HCT116 (cell line): ENCODE results near the gene ARL8B. TPM values are rescaled to one million over a fixed set of nuclear protein-coding genes. Genes with fewer than 3 reads are reported as not detected.
A peak's percentile ranks its signal among the peaks of the same experiment; 100 is the strongest.

Experiments
- ATAC-seq: fragments of 200-7000 bp; cut with Tn5 transposase; 2 replicates; pipeline ENCODE4 v1.9.1; 2020; ENCODE audit warnings: mild to moderate bottlenecking, moderate library complexity
- Bru-seq: library from RNA; stranded (reverse); fragments of 400-500 nt; gene quantifications from one replicate; lab custom pipeline; 2021; lab: Mats Ljungman, UMichigan
- BruChase-seq, 2 experiments: library from RNA; stranded (reverse); fragments of 400-500 nt; gene quantifications; one replicate each; lab custom pipeline; 2021; lab: Mats Ljungman, UMichigan
- BruUV-seq: library from RNA; stranded (reverse); fragments of 400-500 nt; replicated peaks from 2 replicates; lab custom pipeline; 2021; lab: Mats Ljungman, UMichigan
- CTCF ChIA-PET: fragments of 300-600 bp; sonication (Branson Sonifier 250); formaldehyde crosslinking; loops from one replicate; lab custom pipeline; 2021; ENCODE audit warnings: antibody characterized with exemption; lab: Charles Lee
- POLR2A ChIA-PET: fragments of 300-600, 350-600 bp; sonication (Branson Sonifier 250); formaldehyde crosslinking; loops from one replicate; lab custom pipeline; 2021; ENCODE audit warnings: antibody characterized with exemption; lab: Charles Lee
- RAD21 ChIA-PET, 2 experiments: fragments of 300-600 bp; sonication (Branson Sonifier 250); formaldehyde crosslinking; loops; one replicate each; lab custom pipeline; 2023; ENCODE audit warnings: low total read pairs in 2 of 2; ENCODE audit not compliant: uncharacterized antibody in 2 of 2, unreplicated experiment in 2 of 2, low non-redundant PET in 1 of 2; lab: Charles Lee
- DNase-seq: peaks from one replicate; pipeline ENCODE4 v3.0.0-alpha.2; 2010; ENCODE audit warnings: low read depth, low spot score
- H2AFZ ChIP-seq: fragments of 200-600 bp; shearing (Covaris generic), sonication (generic); 2 replicates; pipeline ENCODE4 v1.6.1; 2017; ENCODE audit warnings: low read depth, mixed run types, mixed read lengths, antibody characterized with exemption, low read length; ENCODE audit not compliant: poor library complexity, severe bottlenecking
- H3K27ac ChIP-seq: 2 replicates; pipeline ENCODE4 v1.5.1; 2012; ENCODE audit warnings: low read depth, low read length
- H3K27me3 ChIP-seq: fragments of 200-600 bp; sonication (generic); 2 replicates; pipeline ENCODE4 v1.6.1; 2016; ENCODE audit warnings: mixed run types, low read length, mixed read lengths; ENCODE audit not compliant: insufficient read depth
- H3K36me3 ChIP-seq, 2 experiments: fragments of 200-500 bp in 1 of 2; fragments of 200-600 bp in 1 of 2; sonication (Bioruptor generic) in 1 of 2; sonication (generic) in 1 of 2; 2 replicates each; pipeline versions ENCODE4 v1.5.1 to v1.6.1; 2014 to 2016; ENCODE audit warnings: low read length in 2 of 2, inconsistent platforms in 1 of 2, mixed read lengths in 1 of 2, mixed run types in 1 of 2; ENCODE audit not compliant: insufficient read depth in 2 of 2, control insufficient read depth in 1 of 2
- H3K4me1 ChIP-seq, 2 experiments: fragments of 200-600 bp in 1 of 2; sonication (generic) in 1 of 2; 2 replicates each; pipeline versions ENCODE4 v1.5.1 to v1.6.1; 2012 to 2017; ENCODE audit warnings: low read length in 2 of 2, inconsistent platforms in 1 of 2, mild to moderate bottlenecking in 1 of 2, mixed read lengths in 1 of 2, mixed run types in 1 of 2, moderate library complexity in 1 of 2; ENCODE audit not compliant: insufficient read depth in 2 of 2, control insufficient read depth in 1 of 2
- H3K4me2 ChIP-seq: fragments of 200-600 bp; sonication (generic); 2 replicates; pipeline ENCODE4 v1.6.1; 2017; ENCODE audit warnings: mixed run types, low read length, mixed read lengths
- H3K4me3 ChIP-seq, 2 experiments: fragments of 200-600 bp in 1 of 2; sonication (generic) in 1 of 2; replicated peaks in 1 of 2; 2 replicates each; pipeline ENCODE4 v1.5.1; 2011 to 2016; ENCODE audit warnings: low read length in 2 of 2, control low read depth in 1 of 2, low read depth in 1 of 2, mild to moderate bottlenecking in 1 of 2, mixed read lengths in 1 of 2, mixed run types in 1 of 2
- H3K79me2 ChIP-seq: fragments of 200-600 bp; sonication (generic); 2 replicates; pipeline ENCODE4 v1.6.1; 2017; ENCODE audit warnings: mild to moderate bottlenecking, mixed run types, low read length, moderate library complexity, mixed read lengths; ENCODE audit not compliant: insufficient read depth
- H3K9ac ChIP-seq: fragments of 200-600 bp; sonication (generic); 2 replicates; pipeline ENCODE4 v1.6.1; 2016; ENCODE audit warnings: low read length, mixed read lengths
- H3K9me2 ChIP-seq: fragments of 200-600 bp; sonication (generic), shearing (Covaris generic); 2 replicates; pipeline ENCODE4 v1.6.1; 2017; ENCODE audit warnings: mixed run types, mild to moderate bottlenecking, moderate library complexity; ENCODE audit not compliant: insufficient read depth
- H3K9me3 ChIP-seq, 2 experiments: fragments of 200-500 bp in 1 of 2; fragments of 200-600 bp in 1 of 2; sonication (Bioruptor generic) in 1 of 2; sonication (generic) in 1 of 2; 2 replicates each; pipeline ENCODE4 v1.6.1; 2014 to 2017; ENCODE audit warnings: low read length in 2 of 2, mixed read lengths in 2 of 2, inconsistent platforms in 1 of 2, low read depth in 1 of 2, mild to moderate bottlenecking in 1 of 2, mixed run types in 1 of 2, moderate library complexity in 1 of 2; ENCODE audit not compliant: control insufficient read depth in 1 of 2, insufficient read depth in 1 of 2
- H4K20me1 ChIP-seq: fragments of 200-600 bp; sonication (generic), shearing (Covaris generic); 2 replicates; pipeline ENCODE4 v1.6.1; 2017; ENCODE audit warnings: mixed run types, mild to moderate bottlenecking, moderate library complexity; ENCODE audit not compliant: insufficient read depth
- CBX3 ChIP-seq: IDR thresholded peaks from 2 replicates; pipeline ENCODE4 v1.6.1; 2012; ENCODE audit warnings: low read depth
- CEBPB ChIP-seq: IDR thresholded peaks from 2 replicates; pipeline ENCODE4 v1.6.1; 2012; ENCODE audit warnings: low read depth
- EGR1 ChIP-seq: IDR thresholded peaks from 2 replicates; pipeline ENCODE4 v1.6.1; 2012; ENCODE audit warnings: low read depth
- ELF1 ChIP-seq: IDR thresholded peaks from 2 replicates; pipeline ENCODE4 v1.6.1; 2012; ENCODE audit warnings: low read depth, borderline replicate concordance
- EZH2 ChIP-seq: fragments of 200-600 bp; sonication (generic); IDR thresholded peaks from 2 replicates; pipeline ENCODE4 v1.6.1; 2017; ENCODE audit warnings: antibody characterized with exemption, mixed run types
- EZH2phosphoT487 ChIP-seq: fragments of 200-600 bp; IDR thresholded peaks from 2 replicates; pipeline ENCODE4 v1.6.1; 2018; ENCODE audit warnings: antibody characterized with exemption, borderline replicate concordance
- FOSL1 ChIP-seq: IDR thresholded peaks from 2 replicates; pipeline ENCODE4 v1.6.1; 2012; ENCODE audit warnings: low read depth
- JUND ChIP-seq: IDR thresholded peaks from 2 replicates; pipeline ENCODE4 v1.6.1; 2012
- POLR2A ChIP-seq: IDR thresholded peaks from 2 replicates; pipeline ENCODE4 v1.7.0; 2011; ENCODE audit warnings: borderline replicate concordance; ENCODE audit not compliant: insufficient read depth, insufficient read length; ENCODE audit errors: extremely low read depth
- POLR2AphosphoS5 ChIP-seq: IDR thresholded peaks from 2 replicates; pipeline ENCODE4 v1.6.1; 2011; ENCODE audit warnings: mild to moderate bottlenecking, low read depth, low read length, moderate library complexity
- RAD21 ChIP-seq: IDR thresholded peaks from 2 replicates; pipeline ENCODE4 v1.6.1; 2012; ENCODE audit warnings: low read depth, mild to moderate bottlenecking
- SIN3A ChIP-seq: IDR thresholded peaks from 2 replicates; pipeline ENCODE4 v1.6.1; 2012; ENCODE audit warnings: low read depth
- TCF7L2 ChIP-seq: IDR thresholded peaks from 2 replicates; pipeline ENCODE4 v1.7.0; 2011; ENCODE audit warnings: borderline replicate concordance, inconsistent platforms; ENCODE audit not compliant: insufficient read depth, insufficient read length; ENCODE audit errors: extremely low read depth
- YY1 ChIP-seq: IDR thresholded peaks from 2 replicates; pipeline ENCODE4 v1.6.1; 2011; ENCODE audit warnings: low read length, low read depth, moderate library complexity, mild to moderate bottlenecking; ENCODE audit not compliant: insufficient replicate concordance; ENCODE audit errors: extremely low read depth
- intact Hi-C: fragments of 100-400 bp; cut with micrococcal nuclease; formaldehyde crosslinking; loops from 2 replicates; pipeline ENCODE4 v1.10.0; 2022
- long read RNA-seq: library from polyadenylated mRNA; unstranded; transcript quantifications from one replicate; pipeline ENCODE4 v2.0.0, GENCODE V29; 2021; ENCODE audit not compliant: unreplicated experiment
- polyA plus RNA-seq: library from polyadenylated mRNA; unstranded; fragments of >200 nt; gene quantifications from 2 replicates; pipeline ENCODE4 v1.2.1, GENCODE V29; 2012; ENCODE audit warnings: missing spikeins
- total RNA-seq: library from RNA; stranded (reverse); gene quantifications from one replicate; pipeline ENCODE4 v1.2.1, GENCODE V29; 2021; ENCODE audit not compliant: unreplicated experiment
- TF ChIP-seq, protein P1 (sequence below): IDR thresholded peaks from 2 replicates; pipeline ENCODE4 v1.6.1; 2011; ENCODE audit warnings: mild to moderate bottlenecking, low read length, moderate library complexity; ENCODE audit not compliant: insufficient replicate concordance; ENCODE audit errors: extremely low read depth
- TF ChIP-seq, protein P2 (sequence below): IDR thresholded peaks from 2 replicates; pipeline ENCODE4 v1.6.1; 2012
- TF ChIP-seq, protein P3 (sequence below): IDR thresholded peaks from 2 replicates; pipeline ENCODE4 v1.6.1; 2012; ENCODE audit warnings: low read depth

The ARL8B gene
- total RNA-seq (38.1 TPM), Bru-seq, nascent RNA (percentile 87 among the genes with signal in this experiment), BruChase-seq, experiment 1, labeled RNA remaining after a 6-hour chase (percentile 90 among the genes with signal in this experiment), BruChase-seq, experiment 2, labeled RNA remaining after a 2-hour chase (percentile 85 among the genes with signal in this experiment)
- polyA plus RNA-seq = 13.4 and 16.3 TPM in 2 replicates
- long read RNA-seq, transcript ARL8B-201 (7 exons, 3,005 nt) = major isoform, 79 of 86 reads
- long read RNA-seq, partial matches to known transcripts = 0 of 86 reads
- long read RNA-seq, other reads (novel, unspliced or antisense) = 6 of 86 reads

DNA sequence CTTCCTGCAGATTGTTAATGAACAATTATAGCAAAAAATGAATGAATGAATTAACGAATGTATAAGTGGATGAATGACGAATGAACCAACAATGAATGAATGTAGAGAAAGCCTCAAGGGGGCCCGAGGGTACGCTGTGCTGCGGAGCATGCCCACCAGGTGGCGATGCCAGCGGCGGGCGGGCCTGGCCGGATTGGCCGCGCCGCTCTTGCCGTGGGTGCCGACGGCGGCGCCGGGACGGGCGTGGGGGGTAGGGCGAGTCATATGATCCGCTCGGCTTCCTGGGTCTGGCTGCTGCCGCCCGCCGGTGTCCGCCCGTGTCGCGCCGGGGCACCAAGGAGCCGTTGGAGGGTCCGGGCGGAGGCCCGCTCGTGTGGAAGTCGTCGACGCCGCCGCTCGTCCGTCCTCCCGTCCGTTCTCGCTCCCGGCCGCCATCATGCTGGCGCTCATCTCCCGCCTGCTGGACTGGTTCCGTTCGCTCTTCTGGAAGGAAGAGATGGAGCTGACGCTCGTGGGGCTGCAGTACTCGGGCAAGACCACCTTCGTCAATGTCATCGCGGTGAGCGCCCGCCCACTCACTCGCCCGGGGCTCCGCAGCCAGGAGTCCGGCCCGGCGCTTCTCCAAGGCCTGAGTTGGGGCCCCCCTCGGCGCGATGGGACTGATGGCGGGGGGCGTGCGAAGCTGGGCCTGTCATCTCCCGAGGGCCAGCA is at the start of gene ARL8B:
ARL8B (plus strand) TSS at position 263 of the 711 bp plus-strand sequence; CDS start at position 437, 174 bp downstream.
- Histone ChIP-seq H3K9me2 (no peaks in the 10 kb centered on the region), H2AFZ (peak within 1 kb of the TSS; percentile 99), H3K27ac (peak within 1 kb of the TSS; percentile 65), H3K9me3 (no peaks in the 10 kb centered on the region), H3K4me1 (peaks cover 11 to 19% of the 10 kb centered on the region in 2 experiments), H4K20me1 (peaks cover 6% of the 10 kb centered on the region; the same call in 1 of the 2 replicates), H3K4me2 (peak within 1 kb of the TSS; percentile 97), H3K9ac (peak within 1 kb of the TSS; percentile 95), H3K79me2 (peaks cover 51% of the 10 kb centered on the region), H3K36me3 (no peaks in the 10 kb centered on the region), H3K4me3 (peak within 1 kb of the TSS; percentile 96 to 98), H3K27me3 (no peaks in the 10 kb centered on the region)
- RAD21 ChIA-PET = no interaction called here
- BruUV-seq = no TSS peak
- POLR2A ChIA-PET = no interaction called here
- DNase-seq = peak; percentile 78
- intact Hi-C loops = loop anchor here (1.0 to 2.0 kb wide), 2 partner anchors 65 to 411 kb away; partner anchors contain the start of gene EDEM1
- peak; percentile 96 for ATAC-seq
- CTCF ChIA-PET = interaction anchor here (0.8 kb wide), 2 partner anchors 11 to 411 kb away, joined by 3 read pairs; no protein-coding TSS in a partner anchor
- TF ChIP-seq ELF1 = peak; percentile 72
- TF ChIP-seq JUND = peak; percentile 66; the same call in 1 of the 2 replicates
- peak; percentile 80 for TF ChIP-seq POLR2AphosphoS5
- TF ChIP-seq, protein P1, sequence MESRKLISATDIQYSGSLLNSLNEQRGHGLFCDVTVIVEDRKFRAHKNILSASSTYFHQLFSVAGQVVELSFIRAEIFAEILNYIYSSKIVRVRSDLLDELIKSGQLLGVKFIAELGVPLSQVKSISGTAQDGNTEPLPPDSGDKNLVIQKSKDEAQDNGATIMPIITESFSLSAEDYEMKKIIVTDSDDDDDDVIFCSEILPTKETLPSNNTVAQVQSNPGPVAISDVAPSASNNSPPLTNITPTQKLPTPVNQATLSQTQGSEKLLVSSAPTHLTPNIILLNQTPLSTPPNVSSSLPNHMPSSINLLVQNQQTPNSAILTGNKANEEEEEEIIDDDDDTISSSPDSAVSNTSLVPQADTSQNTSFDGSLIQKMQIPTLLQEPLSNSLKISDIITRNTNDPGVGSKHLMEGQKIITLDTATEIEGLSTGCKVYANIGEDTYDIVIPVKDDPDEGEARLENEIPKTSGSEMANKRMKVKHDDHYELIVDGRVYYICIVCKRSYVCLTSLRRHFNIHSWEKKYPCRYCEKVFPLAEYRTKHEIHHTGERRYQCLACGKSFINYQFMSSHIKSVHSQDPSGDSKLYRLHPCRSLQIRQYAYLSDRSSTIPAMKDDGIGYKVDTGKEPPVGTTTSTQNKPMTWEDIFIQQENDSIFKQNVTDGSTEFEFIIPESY = peak; percentile 68
- no peak for TF ChIP-seq CEBPB
- TF ChIP-seq EZH2 = no peak
- peak; percentile 96 for TF ChIP-seq CBX3
- TF ChIP-seq, protein P2, sequence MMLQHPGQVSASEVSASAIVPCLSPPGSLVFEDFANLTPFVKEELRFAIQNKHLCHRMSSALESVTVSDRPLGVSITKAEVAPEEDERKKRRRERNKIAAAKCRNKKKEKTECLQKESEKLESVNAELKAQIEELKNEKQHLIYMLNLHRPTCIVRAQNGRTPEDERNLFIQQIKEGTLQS = no peak
- peak; percentile 42 for TF ChIP-seq TCF7L2
- peak; percentile 96 for TF ChIP-seq SIN3A
- TF ChIP-seq, protein P3, sequence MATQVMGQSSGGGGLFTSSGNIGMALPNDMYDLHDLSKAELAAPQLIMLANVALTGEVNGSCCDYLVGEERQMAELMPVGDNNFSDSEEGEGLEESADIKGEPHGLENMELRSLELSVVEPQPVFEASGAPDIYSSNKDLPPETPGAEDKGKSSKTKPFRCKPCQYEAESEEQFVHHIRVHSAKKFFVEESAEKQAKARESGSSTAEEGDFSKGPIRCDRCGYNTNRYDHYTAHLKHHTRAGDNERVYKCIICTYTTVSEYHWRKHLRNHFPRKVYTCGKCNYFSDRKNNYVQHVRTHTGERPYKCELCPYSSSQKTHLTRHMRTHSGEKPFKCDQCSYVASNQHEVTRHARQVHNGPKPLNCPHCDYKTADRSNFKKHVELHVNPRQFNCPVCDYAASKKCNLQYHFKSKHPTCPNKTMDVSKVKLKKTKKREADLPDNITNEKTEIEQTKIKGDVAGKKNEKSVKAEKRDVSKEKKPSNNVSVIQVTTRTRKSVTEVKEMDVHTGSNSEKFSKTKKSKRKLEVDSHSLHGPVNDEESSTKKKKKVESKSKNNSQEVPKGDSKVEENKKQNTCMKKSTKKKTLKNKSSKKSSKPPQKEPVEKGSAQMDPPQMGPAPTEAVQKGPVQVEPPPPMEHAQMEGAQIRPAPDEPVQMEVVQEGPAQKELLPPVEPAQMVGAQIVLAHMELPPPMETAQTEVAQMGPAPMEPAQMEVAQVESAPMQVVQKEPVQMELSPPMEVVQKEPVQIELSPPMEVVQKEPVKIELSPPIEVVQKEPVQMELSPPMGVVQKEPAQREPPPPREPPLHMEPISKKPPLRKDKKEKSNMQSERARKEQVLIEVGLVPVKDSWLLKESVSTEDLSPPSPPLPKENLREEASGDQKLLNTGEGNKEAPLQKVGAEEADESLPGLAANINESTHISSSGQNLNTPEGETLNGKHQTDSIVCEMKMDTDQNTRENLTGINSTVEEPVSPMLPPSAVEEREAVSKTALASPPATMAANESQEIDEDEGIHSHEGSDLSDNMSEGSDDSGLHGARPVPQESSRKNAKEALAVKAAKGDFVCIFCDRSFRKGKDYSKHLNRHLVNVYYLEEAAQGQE = no peak
- peak; percentile 21; the same call in 1 of the 2 replicates for TF ChIP-seq FOSL1
- TF ChIP-seq POLR2A = peak; percentile 51
- TF ChIP-seq EGR1 = peak; percentile 68; the same call in 1 of the 2 replicates
- no peak for TF ChIP-seq EZH2phosphoT487
- TF ChIP-seq RAD21 = peak; percentile 63
- TF ChIP-seq YY1 = peak; percentile 74
